Activated naive CD8-positive, alpha-beta T cell (primary cell): Measurements from ENCODE around the gene NFIB.

Source experiments
- H3K27ac Mint-ChIP-seq: one replicate; pipeline ENCODE4 v1.8.0; 2021; ENCODE audit warnings: mixed read lengths
- H3K27me3 Mint-ChIP-seq: one replicate; pipeline ENCODE4 v1.8.0; 2021; ENCODE audit warnings: mixed read lengths
- H3K36me3 Mint-ChIP-seq: one replicate; pipeline ENCODE4 v1.8.0; 2021; ENCODE audit warnings: mixed read lengths
- H3K4me1 Mint-ChIP-seq: one replicate; pipeline ENCODE4 v1.8.0; 2021; ENCODE audit warnings: low read depth, mixed read lengths
- H3K4me3 Mint-ChIP-seq: one replicate; pipeline ENCODE4 v1.8.0; 2021; ENCODE audit warnings: mild to moderate bottlenecking, mixed read lengths
- H3K9me3 Mint-ChIP-seq: one replicate; pipeline ENCODE4 v1.8.0; 2021; ENCODE audit warnings: low read depth, mixed read lengths

NFIB gene

DNA sequence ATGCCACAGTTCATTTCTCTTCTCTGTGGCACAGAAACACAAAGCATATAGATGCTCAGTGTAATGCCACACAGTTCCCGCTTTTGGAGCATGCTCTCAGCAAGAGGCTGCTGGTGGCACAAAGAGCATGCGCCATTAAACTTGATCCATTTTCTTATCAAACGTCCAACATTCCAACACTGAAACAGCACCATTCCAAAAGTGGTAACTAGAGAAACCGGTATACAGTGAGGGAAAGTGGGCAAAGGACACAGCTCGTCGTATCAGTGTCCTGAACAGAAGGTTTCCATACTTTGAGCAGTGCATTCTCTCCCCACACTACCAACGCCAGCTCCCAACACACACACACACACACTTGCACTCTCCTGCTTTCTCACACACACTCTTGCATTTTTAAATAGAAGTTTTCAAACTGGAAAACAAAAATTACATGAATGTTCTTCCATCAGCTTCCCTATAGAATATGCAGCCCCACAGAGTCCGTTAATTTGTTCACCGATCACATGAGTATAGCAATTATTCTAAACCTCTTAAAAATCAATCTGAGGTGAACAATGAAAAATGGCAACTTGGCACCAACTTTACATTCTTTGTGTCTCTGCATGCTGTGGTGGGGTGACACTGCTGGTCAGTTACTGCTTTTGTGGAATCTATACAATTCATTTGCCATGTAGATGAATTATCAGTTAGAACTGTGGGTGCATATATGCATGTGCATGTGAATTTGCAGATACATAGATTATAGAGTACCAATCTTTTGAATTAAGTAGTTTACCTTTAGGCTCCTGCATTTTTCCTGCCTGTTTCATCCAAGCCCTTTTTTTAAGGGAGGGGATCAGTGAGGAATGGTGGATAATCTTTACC lies 5.7 kb downstream of the NFIB start:
- Mint-ChIP-seq H3K36me3 (no peaks in the 10 kb centered on the region), H3K27me3 (peaks cover 38% of the 10 kb centered on the region), H3K4me3 (no peak overlapping the region)

DNA sequence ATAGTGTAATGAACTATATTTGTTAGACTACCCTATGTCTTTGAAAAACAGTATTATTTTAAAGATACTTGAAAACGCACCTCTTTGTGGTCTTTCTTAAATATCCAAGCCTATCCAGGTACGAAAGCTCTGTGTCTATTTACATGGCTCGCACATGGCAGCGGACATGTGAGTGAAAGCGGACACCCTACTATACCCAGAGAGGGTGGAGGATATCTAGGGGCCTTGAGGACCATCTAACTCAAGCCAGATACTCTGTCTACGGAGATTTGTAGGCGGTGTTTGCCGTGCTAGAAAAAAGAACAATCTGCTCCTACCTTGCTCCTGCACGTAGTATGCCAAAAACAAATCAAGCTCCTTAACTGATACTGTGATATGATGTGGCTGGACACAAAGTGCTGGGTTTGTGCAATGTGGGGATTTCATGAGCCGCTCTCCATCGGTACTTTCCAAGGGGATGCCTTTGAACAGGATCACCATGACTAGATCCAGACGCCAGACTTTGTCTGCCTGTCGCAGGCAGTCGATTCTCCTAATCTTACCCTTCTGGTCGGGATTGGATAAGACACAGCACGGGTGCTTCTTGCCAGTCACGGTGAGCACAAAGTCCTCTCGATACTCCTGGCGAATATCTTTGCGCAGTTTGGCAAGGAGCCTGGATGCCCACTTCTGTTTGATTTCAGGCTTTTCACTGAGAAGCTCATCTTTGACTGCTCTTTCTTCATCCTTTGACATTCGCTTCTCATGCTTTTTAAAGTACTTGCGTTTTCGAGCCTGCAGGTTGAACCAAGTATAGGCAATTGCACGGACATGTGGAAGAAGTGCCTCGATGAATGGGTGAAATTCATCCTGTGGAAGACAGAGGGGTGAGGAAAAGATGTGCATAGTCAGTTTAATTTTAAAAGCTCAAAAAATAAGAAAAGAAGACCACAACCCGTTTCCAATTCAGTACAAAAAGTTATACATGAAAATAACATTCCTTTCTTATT lies 7.0 kb downstream of the NFIB start:
- H3K9me3 Mint-ChIP-seq: no peaks in the 10 kb centered on the region
- no peak overlapping the region for H3K27ac Mint-ChIP-seq
- peaks cover 1% of the 10 kb centered on the region for H3K4me1 Mint-ChIP-seq
- H3K27me3 Mint-ChIP-seq: peaks cover 32% of the 10 kb centered on the region
- no peak overlapping the region for H3K4me3 Mint-ChIP-seq
- H3K36me3 Mint-ChIP-seq: no peaks in the 10 kb centered on the region

More for the DNA sequence above, 5.7 kb downstream of the NFIB start:
- H3K27ac Mint-ChIP-seq: no peak overlapping the region
- H3K4me1 Mint-ChIP-seq: peaks cover 5% of the 10 kb centered on the region
- H3K9me3 Mint-ChIP-seq: no peaks in the 10 kb centered on the region

DNA sequence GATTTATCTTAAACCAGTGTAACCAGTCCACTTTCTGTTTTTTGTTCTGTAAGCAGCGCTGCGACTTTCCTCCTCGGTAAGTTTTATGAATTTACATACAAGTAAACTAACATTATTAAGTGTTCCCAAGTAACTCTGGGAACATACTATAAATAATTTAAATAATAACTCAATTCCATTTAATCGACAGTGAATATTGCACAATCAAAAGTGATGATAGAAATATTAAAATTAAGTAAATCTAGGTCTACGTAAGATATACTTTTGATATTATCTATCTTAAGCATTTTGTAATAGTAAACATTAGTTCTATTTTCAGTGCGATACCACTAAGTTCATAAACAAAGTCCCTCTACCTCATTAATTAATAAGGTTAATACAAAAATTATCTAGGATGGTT lies 7.8 kb downstream of the NFIB start:
- H3K4me3 Mint-ChIP-seq: no peak overlapping the region
- H3K9me3 Mint-ChIP-seq: no peaks in the 10 kb centered on the region
- H3K4me1 Mint-ChIP-seq: peaks cover 1% of the 10 kb centered on the region
- H3K27me3 Mint-ChIP-seq: peaks cover 32% of the 10 kb centered on the region
- no peak overlapping the region for H3K27ac Mint-ChIP-seq
- H3K36me3 Mint-ChIP-seq: no peaks in the 10 kb centered on the region

GRCh38 chr9:14304259-14304658 lies 9.7 kb downstream of the NFIB start:
- Mint-ChIP-seq H3K9me3 (no peaks in the 10 kb centered on the region), H3K4me1 (peaks cover under 1% of the 10 kb centered on the region), H3K4me3 (no peak overlapping the region), H3K27me3 (peaks cover 33% of the 10 kb centered on the region), H3K36me3 (no peaks in the 10 kb centered on the region), H3K27ac (no peak overlapping the region)

DNA sequence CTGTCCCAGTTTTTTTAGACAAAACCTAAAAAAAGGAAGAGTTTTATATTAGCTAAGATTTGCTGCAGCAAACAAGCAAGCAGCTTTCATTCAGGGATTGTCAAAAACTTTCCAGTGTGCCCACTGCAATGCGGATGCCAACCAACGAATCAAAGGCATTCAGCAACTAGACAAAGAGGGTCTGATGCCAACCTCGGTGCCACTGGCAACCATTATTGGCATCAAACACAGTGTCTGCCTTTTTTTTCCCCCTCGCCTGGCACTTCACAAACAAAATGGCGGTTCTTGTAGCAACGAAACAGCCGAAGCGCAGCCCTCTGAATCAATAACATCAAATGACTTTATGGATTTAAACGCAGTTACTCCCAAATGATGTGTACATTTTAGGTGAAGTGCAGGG lies 10.4 kb downstream of the NFIB start:
- Mint-ChIP-seq H3K27me3 (peaks cover 27% of the 10 kb centered on the region), H3K9me3 (no peaks in the 10 kb centered on the region), H3K27ac (no peak overlapping the region), H3K4me1 (no peaks in the 10 kb centered on the region), H3K36me3 (no peaks in the 10 kb centered on the region), H3K4me3 (no peak overlapping the region)

GRCh38 chr9:14303100-14303499 lies 10.8 kb downstream of the NFIB start:
- Mint-ChIP-seq H3K4me1 (no peaks in the 10 kb centered on the region), H3K9me3 (no peaks in the 10 kb centered on the region), H3K27me3 (peaks cover 25% of the 10 kb centered on the region), H3K4me3 (no peak overlapping the region), H3K36me3 (no peaks in the 10 kb centered on the region), H3K27ac (no peak overlapping the region)

DNA sequence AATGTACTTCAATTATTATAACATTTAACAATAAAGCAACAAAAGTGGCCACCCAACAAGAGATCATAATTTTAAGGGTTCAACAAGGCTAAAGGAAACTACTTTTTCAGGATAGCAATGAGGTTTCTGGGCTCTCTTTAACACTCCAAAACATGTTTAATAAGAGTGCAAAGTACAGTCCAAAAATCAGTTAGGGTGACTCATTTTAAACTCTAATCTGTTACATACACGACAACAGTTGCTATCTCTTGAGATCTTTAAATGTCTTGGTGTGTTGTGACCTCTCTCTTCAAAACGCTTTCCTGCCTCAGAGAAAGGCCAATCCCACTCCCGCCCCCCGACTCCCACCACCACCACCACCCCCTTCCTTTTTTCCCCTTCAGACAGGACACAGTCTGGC lies 11.5 kb downstream of the NFIB start:
- Mint-ChIP-seq H3K4me1 (no peaks in the 10 kb centered on the region), H3K4me3 (no peak overlapping the region), H3K9me3 (no peaks in the 10 kb centered on the region), H3K36me3 (no peaks in the 10 kb centered on the region), H3K27me3 (peaks cover 23% of the 10 kb centered on the region), H3K27ac (no peak overlapping the region)

DNA sequence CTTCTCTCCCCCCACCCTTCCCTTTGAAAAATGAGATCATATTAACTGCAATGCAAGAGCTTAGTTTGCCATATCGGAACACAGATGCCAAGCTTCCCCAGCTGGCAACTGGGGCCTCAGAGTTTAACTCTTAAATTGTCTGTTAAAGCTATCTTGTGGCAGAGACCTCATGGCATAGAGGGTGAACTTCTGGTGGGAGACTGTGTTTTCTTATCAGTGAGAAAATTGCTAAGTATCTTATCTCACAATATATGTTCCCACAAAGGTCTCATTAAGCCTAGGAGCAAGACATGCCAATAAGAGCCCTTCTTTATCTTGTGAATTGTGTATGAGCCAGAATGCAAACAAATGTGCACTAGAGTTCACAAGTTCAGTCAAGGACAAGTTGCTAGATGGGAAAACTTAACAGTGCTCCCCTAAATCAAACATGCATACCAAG lies 12.3 kb downstream of the NFIB start:
- peaks cover 16% of the 10 kb centered on the region for H3K27me3 Mint-ChIP-seq
- no peaks in the 10 kb centered on the region for H3K36me3 Mint-ChIP-seq
- no peak overlapping the region for H3K4me3 Mint-ChIP-seq
- H3K27ac Mint-ChIP-seq: no peak overlapping the region
- H3K4me1 Mint-ChIP-seq: no peaks in the 10 kb centered on the region
- no peaks in the 10 kb centered on the region for H3K9me3 Mint-ChIP-seq

DNA sequence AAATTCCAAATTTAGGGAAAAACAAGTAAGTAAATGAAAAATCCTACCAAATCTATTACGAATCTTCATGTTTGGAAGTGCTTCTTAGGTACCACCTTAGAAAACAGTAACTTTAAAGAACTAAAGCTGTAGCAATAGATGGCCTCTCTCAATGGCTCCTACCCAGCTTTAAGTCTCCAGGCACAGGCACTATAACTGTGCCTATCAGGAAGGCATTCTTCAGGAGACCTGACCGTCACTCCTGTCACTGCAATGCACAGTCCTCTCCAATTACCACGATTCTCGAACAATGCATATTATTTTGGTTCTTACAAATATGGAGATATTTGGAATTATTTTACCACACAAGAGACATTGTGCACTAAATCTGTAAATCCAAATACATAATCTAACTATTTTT lies 12.9 kb downstream of the NFIB start:
- no peak overlapping the region for H3K4me3 Mint-ChIP-seq
- no peak overlapping the region for H3K27ac Mint-ChIP-seq
- no peaks in the 10 kb centered on the region for H3K4me1 Mint-ChIP-seq
- H3K9me3 Mint-ChIP-seq: no peaks in the 10 kb centered on the region
- H3K36me3 Mint-ChIP-seq: no peaks in the 10 kb centered on the region
- peaks cover 16% of the 10 kb centered on the region for H3K27me3 Mint-ChIP-seq

GRCh38 chr9:14300588-14300987 lies 13.4 kb downstream of the NFIB start:
- Mint-ChIP-seq H3K9me3 (no peaks in the 10 kb centered on the region), H3K27ac (no peak overlapping the region), H3K4me1 (no peaks in the 10 kb centered on the region), H3K36me3 (no peaks in the 10 kb centered on the region), H3K27me3 (peaks cover 18% of the 10 kb centered on the region), H3K4me3 (no peak overlapping the region)

GRCh38 chr9:14300040-14300439 lies 13.9 kb downstream of the NFIB start:
- Mint-ChIP-seq H3K27ac (no peak overlapping the region), H3K36me3 (no peaks in the 10 kb centered on the region), H3K4me3 (no peak overlapping the region), H3K27me3 (peaks cover 15% of the 10 kb centered on the region), H3K9me3 (no peaks in the 10 kb centered on the region), H3K4me1 (no peaks in the 10 kb centered on the region)

GRCh38 chr9:14298601-14299022 lies 15.3 kb downstream of the NFIB start:
- no peaks in the 10 kb centered on the region for H3K36me3 Mint-ChIP-seq
- peaks cover 8% of the 10 kb centered on the region for H3K27me3 Mint-ChIP-seq
- H3K27ac Mint-ChIP-seq: no peak overlapping the region
- no peaks in the 10 kb centered on the region for H3K9me3 Mint-ChIP-seq
- H3K4me3 Mint-ChIP-seq: no peak overlapping the region
- no peaks in the 10 kb centered on the region for H3K4me1 Mint-ChIP-seq

DNA sequence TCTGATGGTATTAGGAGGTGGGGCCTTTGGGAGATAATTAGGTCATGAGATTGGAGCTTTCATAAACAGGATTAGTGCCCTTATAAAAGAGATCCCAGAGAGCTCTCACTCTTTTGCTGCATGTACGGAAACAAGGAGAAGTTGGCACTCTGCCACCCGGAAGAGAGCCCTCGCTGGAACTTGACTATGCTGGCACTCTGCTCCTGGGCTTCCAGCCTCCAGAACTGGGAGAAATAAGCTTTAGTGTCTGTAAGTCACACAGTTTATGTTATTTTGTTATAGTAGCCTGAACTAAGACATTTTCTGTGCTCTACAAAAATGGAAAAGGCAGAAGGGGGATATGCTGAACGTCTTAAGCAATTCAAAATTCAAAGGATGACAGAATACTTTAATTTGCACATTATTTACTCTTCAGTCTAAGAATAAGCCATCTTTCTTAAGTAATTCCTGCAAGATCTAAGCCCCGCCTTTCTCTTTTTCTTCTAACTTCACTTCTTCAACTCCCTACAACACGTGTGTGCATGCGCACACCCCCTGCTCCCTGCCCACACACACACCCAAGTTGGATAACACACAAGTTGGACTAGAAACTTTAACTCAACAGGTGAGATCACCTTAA lies 17.3 kb downstream of the NFIB start:
- Mint-ChIP-seq H3K9me3 (no peaks in the 10 kb centered on the region), H3K4me1 (no peaks in the 10 kb centered on the region), H3K27me3 (peaks cover 5% of the 10 kb centered on the region), H3K4me3 (no peak overlapping the region), H3K36me3 (no peaks in the 10 kb centered on the region), H3K27ac (no peak overlapping the region)

GRCh38 chr9:14294659-14295058 lies 19.3 kb downstream of the NFIB start:
- Mint-ChIP-seq H3K9me3 (no peaks in the 10 kb centered on the region), H3K4me1 (no peaks in the 10 kb centered on the region), H3K27me3 (peaks cover 5% of the 10 kb centered on the region), H3K4me3 (no peak overlapping the region), H3K27ac (no peak overlapping the region), H3K36me3 (no peaks in the 10 kb centered on the region)

- Mint-ChIP-seq H3K9me3 (no peaks in the 10 kb centered on the region), H3K4me3 (no peak overlapping the region), H3K27ac (no peak overlapping the region), H3K4me1 (no peaks in the 10 kb centered on the region), H3K27me3 (peaks cover 5% of the 10 kb centered on the region), H3K36me3 (no peaks in the 10 kb centered on the region)
Measured at GRCh38 chr9:14293801-14294200, 20.1 kb downstream of the NFIB start.
